NOMO-1 (cell line): Measurements from ENCODE around the gene C16orf92.
A peak's percentile ranks its signal among the peaks of the same experiment; 100 is the strongest.

Source experiments
- DNase-seq, 2 experiments: peaks; one replicate each; lab custom pipeline; 2025; ENCODE audit not compliant: unreplicated experiment in 2 of 2; lab: John Stamatoyannopoulos, UW

C16orf92 gene, protein sequence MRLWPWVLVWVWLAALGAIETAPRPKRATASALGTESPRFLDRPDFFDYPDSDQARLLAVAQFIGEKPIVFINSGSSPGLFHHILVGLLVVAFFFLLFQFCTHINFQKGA

DNA sequence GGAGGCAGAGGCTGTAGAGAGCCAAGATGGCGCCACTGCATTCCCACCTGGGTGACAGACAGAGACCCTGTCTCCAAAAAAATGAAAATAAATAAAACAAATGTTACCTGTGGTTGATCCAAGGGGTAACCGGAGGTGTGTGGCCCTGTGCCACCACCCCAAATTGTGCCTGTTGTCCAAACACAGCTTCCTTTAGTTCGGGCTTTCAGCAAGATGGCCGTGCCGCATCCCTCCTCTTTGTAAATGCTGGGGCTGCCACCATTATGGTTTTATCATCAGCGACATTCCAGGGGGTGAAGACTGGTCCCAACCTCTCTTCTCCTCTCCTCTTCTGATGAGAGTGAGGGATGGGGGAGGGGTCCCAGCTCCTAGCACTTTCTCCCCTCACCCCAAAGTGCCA is at the start of gene C16orf92:
Gene C16orf92, plus strand, starts transcription at position 312 of the 400 bp plus-strand sequence. CDS start 143 bp downstream, outside the sequence.
- DNase-seq = no peak

DNA sequence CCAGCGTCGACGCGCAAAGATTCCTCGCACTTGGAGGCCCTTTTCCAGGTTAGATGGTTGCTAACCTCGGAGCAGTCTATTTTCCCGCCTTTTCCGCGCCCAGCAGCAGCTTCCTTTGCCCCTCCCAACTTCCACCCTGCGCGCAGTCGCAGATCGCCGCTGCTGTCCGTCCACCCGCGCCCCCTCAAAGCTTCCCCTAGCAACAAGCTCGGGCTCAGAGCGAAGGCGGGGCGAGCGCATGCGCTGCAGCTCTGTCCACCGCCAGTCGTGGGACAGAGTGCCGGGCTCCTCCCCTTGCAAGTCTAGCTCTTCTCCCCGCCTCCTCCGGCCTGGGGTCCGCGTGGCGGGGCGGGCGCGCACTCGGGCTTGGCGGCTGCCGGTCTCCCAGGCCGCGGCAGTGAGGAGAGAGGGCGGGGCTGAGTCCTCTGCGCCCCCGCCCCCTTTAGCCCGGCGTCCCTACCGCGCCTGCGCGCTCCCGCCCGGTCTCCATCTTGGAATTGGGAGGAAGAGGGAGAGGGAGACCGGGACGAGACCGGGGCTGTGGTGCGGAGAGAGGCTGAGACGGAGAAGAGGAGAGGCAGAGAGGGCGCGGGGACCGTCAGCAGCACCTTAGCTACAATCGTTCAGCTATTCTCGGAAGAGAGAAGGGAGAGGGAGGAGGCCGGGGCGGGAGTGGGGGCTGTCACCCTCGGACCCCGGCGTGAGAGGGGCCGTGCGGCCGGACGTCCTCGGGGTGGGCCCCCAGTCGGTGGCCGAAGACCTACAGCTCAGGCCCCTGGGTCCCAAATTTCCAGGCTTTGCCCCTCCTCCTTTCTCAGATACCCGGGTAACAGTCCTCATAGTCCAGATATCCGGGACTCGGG is 49.4 kb upstream of the C16orf92 start, which contains the start of gene TAOK2:
Gene TAOK2, plus strand, starts transcription at position 485 of the 863 bp plus-strand sequence. CDS start 3,905 bp downstream, outside the sequence.
- DNase-seq = peak; percentile 98 to 99

DNA sequence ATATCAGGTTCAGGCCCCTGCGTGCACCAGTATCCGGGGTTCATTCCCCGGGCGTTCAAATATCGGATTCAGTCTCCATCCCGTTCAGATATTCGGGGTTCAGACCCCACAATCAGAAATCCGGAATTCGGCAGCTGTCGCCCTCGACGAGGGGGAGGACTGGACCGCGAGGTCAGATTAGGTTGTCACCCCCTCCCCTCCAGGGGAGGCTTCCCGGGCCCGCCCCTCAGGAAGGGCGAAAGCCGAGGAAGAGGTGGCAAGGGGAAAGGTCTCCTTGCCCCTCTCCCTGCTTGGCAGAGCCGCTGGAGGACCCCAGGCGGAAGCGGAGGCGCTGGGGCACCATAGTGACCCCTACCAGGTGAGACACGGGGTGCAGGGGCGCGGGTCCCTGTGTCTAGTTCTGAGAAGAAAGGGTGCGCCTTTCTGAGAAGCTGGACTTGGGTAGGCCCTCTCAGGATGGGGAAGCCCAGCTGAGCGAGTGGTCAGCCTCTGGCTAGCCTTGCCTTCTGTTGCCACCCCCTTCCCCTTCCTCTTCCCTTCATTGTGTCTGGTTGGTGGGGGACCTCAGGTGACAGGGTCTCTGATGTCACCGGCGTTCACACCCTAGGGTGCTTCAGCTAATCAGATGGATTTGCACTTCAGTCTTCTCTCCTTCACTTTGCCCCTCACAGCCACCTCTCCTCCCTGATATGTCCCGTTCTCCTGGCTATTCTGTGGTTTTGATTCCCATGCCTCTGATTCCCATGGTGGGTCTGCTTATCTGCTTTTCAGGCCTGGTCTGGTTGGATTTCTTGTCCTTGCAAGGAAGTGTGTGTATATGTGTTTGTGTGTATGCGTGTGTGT is 48.5 kb upstream of the C16orf92 start:
- peak; percentile 11 to 18 for DNase-seq

DNA sequence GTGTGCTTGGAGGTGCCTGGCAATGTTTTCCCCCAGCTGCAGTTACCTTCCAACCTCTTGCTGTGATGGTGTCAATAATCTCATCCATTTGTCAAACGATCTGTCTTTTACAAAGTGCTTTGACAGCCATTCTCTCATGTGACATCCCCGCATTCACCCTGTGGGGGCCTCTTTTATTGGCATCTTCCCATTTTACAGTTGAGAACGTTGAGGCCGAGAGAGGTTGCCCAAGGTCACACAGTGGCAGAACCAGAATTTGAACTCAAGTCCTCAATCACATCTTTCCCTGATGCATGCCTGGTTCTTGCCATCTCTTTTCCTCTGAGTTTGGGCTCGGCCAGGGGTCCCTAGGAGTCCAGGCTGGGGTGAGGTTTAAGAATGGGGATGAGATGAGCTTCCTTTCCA is 47.9 kb upstream of the C16orf92 start:
- no peak for DNase-seq

DNA sequence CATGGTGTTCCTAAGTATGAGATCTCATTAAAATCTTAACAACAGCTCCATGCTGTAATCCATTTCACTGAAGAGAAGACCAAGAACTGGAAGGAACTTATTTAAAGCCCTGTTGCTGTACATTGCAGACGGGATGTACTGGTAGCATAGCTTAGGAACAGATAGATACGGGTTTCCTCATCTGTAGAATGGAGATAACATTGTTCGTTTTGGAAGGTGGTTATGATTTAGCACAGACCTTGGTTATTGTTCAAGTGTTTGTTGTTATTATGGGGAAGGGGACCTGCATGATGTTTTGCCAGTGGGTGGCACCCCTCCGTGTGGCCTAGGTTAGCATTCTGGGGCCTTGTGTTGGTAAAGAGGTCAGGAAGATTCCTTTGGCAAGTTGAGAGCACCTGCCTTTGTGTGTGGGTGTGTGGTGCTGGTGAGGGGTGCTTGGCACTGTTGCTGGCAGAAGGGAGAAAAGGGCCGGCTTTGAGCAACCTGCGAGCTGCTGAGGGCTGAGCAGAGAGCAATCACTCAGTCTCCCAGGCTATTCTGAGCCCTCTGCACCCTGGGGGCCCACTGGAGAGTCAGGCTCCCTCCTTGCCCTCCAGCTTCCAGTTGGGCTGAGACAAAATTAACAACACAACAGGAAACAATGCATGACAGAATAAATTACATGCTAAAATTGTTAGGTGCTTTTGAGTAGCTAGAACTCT is 47.0 kb upstream of the C16orf92 start:
- no peak for DNase-seq

DNA sequence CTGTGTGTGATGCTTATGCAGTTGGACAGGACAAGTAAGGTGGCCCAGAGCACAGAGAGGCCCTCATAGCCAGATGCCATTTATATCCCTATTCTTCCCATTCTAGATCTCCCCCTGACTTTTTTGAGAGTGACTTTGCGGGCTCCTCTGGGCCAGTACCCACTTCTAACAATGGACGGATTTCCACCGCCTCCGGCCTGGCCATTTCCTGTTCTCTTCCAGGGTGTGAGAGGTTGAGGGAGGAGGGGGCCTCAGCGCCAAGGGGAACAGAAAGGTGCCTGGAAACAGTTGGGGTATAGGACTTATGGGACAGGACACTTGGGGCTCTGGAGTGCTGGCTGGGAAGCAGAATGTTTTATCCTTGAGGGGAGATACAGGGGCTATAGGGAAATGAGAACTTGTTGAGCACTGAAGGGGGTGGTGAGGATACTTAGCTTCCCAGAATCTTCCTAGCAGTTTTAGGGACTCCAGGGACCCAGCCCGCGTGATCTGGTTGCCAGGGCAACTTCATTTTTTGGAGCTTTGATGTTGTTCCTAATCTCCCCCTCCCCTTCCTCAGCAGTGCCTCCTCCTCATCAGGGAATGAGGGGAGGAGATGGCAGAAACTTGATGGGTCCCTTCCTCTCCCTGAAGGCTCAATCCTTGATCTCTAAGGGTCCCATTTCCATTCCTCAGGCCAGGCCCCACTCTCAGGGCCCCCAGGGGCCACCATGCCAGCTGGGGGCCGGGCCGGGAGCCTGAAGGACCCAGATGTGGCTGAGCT is 45.8 kb upstream of the C16orf92 start:
- no peak for DNase-seq

DNA sequence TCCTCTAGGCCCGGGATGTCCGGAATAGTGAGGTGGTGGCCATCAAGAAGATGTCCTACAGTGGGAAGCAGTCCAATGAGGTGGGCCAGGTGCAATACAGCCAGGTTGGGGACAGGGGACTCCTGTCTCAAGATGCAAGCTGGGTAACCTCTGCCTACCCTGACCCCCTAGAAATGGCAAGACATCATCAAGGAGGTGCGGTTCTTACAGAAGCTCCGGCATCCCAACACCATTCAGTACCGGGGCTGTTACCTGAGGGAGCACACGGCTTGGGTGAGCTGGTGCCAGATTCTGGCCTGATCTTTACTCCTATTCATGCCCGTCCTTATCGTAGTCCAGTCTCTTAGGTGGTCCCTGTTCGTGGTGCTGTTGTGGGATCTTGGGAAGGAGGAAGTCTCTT is 44.9 kb upstream of the C16orf92 start:
- no peak for DNase-seq

DNA sequence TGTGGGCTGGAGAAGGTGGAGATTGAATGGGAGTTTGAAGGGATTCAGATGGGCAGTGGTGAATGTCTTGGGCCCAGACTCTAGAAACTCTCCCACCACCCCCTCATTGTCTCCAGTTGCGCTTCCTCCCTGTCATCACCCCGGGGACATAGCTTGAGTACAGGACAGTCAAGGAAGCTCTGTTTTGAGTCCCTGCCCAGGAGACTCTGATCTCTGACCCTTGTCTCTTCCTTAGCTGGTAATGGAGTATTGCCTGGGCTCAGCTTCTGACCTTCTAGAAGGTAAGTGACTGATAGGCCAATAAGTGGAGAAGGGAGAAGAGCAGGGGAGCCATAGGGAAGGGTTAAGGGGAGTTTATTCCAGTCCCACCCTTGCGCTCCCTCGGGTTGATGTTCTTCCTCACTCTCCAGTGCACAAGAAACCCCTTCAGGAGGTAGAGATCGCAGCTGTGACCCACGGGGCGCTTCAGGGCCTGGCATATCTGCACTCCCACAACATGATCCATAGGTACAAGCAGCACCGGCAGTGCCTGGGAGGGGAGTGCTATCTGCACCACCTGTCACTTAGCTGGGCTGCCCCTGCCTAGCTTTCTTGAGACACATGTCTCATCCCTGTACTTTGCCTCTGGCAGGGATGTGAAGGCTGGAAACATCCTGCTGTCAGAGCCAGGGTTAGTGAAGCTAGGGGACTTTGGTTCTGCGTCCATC is 44.3 kb upstream of the C16orf92 start:
- DNase-seq = no peak

DNA sequence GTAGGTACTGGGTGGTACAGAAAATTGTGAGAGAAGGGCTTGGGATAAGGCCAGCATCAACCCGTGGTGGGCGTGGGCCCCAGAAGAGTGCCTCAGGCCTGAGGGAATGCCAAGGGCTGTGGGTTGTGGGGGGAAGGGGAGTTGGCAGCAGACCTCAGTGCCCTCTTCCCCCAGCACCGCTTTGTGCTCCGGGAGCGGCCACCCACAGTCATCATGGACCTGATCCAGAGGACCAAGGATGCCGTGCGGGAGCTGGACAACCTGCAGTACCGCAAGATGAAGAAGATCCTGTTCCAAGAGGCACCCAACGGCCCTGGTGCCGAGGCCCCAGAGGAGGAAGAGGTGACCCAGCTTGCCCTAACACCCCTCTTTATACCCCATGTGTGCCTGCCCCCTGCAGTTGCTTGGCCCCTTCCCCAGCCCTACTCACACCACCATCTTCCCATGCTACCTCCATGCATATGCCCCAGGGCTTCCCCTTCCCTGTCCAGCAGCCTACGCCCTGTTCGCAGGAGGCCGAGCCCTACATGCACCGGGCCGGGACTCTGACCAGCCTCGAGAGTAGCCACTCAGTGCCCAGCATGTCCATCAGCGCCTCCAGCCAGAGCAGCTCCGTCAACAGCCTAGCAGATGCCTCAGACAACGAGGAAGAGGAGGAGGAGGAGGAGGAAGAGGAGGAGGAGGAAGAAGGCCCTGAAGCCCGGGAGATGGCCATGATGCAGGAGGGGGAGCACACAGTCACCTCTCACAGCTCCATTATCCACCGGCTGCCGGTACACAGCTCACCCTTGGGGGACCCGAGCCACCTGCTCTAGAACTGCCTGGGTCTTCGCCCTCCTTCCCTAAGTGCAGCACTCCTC is 40.2 kb upstream of the C16orf92 start:
- DNase-seq = no peak

DNA sequence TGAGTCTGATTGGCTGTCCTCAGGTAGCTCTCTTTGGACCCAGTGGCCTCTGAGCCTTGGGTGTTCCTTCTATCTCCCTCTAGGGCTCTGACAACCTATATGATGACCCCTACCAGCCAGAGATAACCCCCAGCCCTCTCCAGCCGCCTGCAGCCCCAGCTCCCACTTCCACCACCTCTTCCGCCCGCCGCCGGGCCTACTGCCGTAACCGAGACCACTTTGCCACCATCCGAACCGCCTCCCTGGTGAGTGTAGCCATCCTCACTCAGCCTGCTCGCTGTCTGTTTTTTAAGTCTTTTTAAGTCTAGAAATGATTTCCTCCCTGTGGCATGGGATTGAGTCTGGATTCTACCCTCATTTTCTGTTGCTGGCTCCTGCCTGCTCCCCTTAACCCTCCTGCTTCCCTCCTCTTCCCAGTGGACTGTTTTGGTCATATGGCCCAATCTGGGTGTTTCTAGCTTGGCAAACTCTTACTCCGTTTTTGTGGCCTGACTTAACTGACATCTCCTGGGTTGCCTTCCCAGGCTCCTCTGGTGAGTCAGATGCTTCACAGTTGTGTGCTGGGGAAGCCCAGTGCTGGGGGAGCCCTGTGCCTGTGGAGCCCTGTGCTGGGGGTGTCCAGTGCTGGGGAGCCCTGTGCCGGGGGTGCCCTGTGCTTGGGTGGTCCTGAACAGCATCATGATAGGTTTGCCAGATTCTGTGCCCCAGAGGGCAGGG is 39.4 kb upstream of the C16orf92 start:
- no peak for DNase-seq

DNA sequence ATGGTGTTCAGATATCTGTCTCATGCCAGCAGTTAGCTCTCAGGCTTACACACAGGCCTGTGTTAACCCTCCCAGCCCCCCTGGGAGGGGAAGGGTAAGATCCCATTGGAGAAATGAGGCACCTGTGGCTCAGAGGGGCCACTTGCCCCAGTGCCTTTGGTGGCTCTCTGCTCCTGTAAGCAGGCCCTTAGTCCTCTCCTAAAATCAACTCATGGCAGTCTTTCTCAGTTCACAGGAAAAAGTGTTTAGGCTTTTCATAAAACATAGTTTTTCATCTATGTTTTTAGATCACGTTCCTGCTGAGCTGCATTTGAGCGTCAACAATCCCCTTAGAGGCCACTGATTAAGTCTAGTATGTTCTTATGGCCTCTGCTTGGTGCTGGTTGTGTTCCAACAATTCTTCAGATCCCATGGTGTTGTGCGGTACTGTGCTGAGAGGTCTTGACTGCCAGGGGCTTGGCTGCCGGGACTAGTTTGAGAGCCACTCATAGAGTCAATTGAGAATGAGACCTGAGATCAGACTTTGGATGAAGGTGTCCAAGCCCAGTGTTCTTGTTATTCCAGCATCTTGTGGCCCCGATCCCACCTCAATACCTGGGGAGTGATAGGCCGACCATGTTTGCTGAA is 38.7 kb upstream of the C16orf92 start:
- DNase-seq = no peak

DNA sequence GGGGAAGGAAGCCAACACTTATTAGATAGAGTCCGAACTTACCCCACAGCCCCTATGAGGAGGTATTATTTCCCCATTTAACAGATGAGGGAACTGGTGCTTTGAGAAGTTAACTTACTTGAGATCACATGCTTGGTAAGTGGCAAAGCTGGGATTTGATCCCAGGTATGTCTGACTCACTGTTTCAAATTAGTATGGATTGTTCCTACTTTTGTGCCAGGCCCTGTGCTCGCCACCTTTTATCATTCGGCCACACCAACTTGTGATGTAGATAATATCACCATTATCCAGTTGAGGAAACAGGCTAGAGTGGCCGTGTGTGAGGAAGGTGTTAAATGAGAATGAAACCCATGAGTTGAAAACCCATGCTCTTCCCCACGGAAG is 38.2 kb upstream of the C16orf92 start:
- DNase-seq = no peak

DNA sequence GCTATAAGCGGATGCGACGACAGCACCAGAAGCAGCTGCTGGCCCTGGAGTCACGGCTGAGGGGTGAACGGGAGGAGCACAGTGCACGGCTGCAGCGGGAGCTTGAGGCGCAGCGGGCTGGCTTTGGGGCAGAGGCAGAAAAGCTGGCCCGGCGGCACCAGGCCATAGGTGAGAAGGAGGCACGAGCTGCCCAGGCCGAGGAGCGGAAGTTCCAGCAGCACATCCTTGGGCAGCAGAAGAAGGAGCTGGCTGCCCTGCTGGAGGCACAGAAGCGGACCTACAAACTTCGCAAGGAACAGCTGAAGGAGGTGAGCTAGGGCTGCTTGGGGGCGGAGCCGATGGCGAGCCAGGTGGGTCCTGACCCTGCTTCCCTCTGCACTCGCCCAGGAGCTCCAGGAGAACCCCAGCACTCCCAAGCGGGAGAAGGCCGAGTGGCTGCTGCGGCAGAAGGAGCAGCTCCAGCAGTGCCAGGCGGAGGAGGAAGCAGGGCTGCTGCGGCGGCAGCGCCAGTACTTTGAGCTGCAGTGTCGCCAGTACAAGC is 37.7 kb upstream of the C16orf92 start:
- no peak for DNase-seq

DNA sequence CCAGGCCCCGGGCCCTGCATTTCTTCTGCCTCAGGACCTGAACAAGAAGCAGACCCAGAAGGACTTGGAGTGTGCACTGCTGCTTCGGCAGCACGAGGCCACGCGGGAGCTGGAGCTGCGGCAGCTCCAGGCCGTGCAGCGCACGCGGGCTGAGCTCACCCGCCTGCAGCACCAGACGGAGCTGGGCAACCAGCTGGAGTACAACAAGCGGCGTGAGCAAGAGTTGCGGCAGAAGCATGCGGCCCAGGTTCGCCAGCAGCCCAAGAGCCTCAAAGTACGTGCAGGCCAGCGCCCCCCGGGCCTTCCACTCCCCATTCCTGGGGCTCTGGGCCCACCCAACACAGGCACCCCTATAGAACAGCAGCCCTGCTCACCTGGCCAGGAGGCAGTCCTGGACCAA is 36.8 kb upstream of the C16orf92 start:
- DNase-seq = no peak

DNA sequence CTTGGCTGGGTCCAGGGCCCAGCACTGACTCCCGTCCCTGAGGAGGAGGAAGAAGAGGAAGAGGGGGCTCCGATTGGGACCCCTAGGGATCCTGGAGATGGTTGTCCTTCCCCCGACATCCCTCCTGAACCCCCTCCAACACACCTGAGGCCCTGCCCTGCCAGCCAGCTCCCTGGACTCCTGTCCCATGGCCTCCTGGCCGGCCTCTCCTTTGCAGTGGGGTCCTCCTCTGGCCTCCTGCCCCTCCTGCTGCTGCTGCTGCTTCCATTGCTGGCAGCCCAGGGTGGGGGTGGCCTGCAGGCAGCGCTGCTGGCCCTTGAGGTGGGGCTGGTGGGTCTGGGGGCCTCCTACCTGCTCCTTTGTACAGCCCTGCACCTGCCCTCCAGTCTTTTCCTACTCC is 36.1 kb upstream of the C16orf92 start:
- DNase-seq = no peak

DNA sequence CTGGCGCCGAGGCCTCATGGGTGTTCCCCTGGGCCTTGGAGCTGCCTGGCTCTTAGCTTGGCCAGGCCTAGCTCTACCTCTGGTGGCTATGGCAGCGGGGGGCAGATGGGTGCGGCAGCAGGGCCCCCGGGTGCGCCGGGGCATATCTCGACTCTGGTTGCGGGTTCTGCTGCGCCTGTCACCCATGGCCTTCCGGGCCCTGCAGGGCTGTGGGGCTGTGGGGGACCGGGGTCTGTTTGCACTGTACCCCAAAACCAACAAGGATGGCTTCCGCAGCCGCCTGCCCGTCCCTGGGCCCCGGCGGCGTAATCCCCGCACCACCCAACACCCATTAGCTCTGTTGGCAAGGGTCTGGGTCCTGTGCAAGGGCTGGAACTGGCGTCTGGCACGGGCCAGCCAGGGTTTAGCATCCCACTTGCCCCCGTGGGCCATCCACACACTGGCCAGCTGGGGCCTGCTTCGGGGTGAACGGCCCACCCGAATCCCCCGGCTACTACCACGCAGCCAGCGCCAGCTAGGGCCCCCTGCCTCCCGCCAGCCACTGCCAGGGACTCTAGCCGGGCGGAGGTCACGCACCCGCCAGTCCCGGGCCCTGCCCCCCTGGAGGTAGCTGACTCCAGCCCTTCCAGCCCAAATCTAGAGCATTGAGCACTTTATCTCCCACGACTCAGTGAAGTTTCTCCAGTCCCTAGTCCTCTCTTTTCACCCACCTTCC is 35.5 kb upstream of the C16orf92 start:
- no peak for DNase-seq
